CD4-positive, alpha-beta T cell (primary cell): ENCODE results near the gene MEIG1. TPM values are rescaled to one million over a fixed set of nuclear protein-coding genes. Genes with fewer than 3 reads are reported as not detected.

Experiments
- ATAC-seq: fragments of 200-7000 bp; cut with Tn5 transposase; one replicate; pipeline ENCODE4 v1.10.0; 2022; ENCODE audit warnings: mild to moderate bottlenecking; ENCODE audit not compliant: poor library complexity
- CTCF ChIA-PET: fragments of 350-600 bp; sonication (Branson Sonifier 250); formaldehyde crosslinking; loops from one replicate; lab custom pipeline; 2021; ENCODE audit warnings: antibody characterized with exemption, inconsistent platforms; lab: Charles Lee
- POLR2A ChIA-PET: fragments of 350-600 bp; sonication (Branson Sonifier 250); formaldehyde crosslinking; loops from one replicate; lab custom pipeline; 2021; ENCODE audit warnings: antibody characterized with exemption, inconsistent platforms; lab: Charles Lee
- DNase-seq, 14 experiments: peaks; one replicate each; pipeline ENCODE4 v3.0.0-alpha.2; 2013 to 2020; ENCODE audit warnings: mixed read lengths in 2 of 14
- H3K27ac ChIP-seq, 2 donors: one replicate each; pipeline versions ENCODE4 v1.5.1 to v1.7.0; 2013; ENCODE audit warnings: low read length in 2 of 2, low read depth in 1 of 2, mild to moderate bottlenecking in 1 of 2
- H3K27me3 ChIP-seq, 2 experiments: 1 replicate in 1 of 2; 2 replicates in 1 of 2; pipeline versions ENCODE4 v1.6.1 to v1.7.0; 2013; ENCODE audit warnings: low read length in 2 of 2, control low read depth in 1 of 2, mild to moderate bottlenecking in 1 of 2, moderate library complexity in 1 of 2; ENCODE audit not compliant: insufficient read depth in 2 of 2, control insufficient read depth in 1 of 2
- H3K36me3 ChIP-seq: one replicate; pipeline ENCODE4 v1.6.1; 2013; ENCODE audit warnings: low read length, control low read depth; ENCODE audit not compliant: insufficient read depth
- H3K4me1 ChIP-seq: one replicate; pipeline ENCODE4 v1.6.1; 2013; ENCODE audit warnings: low read length, control low read depth; ENCODE audit not compliant: insufficient read depth
- H3K4me3 ChIP-seq: one replicate; pipeline ENCODE4 v1.5.1; 2013; ENCODE audit warnings: mild to moderate bottlenecking, low read length, moderate library complexity
- H3K9me3 ChIP-seq, 2 experiments: 1 replicate in 1 of 2; 2 replicates in 1 of 2; pipeline versions ENCODE4 v1.6.1 to v1.7.0; 2013; ENCODE audit warnings: low read length in 2 of 2, mild to moderate bottlenecking in 2 of 2, control low read depth in 1 of 2, moderate library complexity in 1 of 2; ENCODE audit not compliant: control insufficient read depth in 1 of 2, insufficient read depth in 1 of 2
- H3K27ac Mint-ChIP-seq: one replicate; pipeline ENCODE4 v1.8.0; 2020; ENCODE audit warnings: mixed read lengths
- H3K27me3 Mint-ChIP-seq: one replicate; pipeline ENCODE4 v1.8.0; 2021; ENCODE audit warnings: mixed read lengths
- H3K36me3 Mint-ChIP-seq: one replicate; pipeline ENCODE4 v1.8.0; 2021; ENCODE audit warnings: low read depth, mixed read lengths
- H3K4me1 Mint-ChIP-seq: one replicate; pipeline ENCODE4 v1.8.0; 2021; ENCODE audit warnings: low read depth, mixed read lengths
- H3K4me3 Mint-ChIP-seq: one replicate; pipeline ENCODE4 v1.8.0; 2020; ENCODE audit warnings: mild to moderate bottlenecking, mixed read lengths
- H3K9me3 Mint-ChIP-seq: one replicate; pipeline ENCODE4 v1.8.0; 2020; ENCODE audit warnings: mixed read lengths
- CTCF ChIP-seq: fragments of 200-600 bp; IDR thresholded peaks from one replicate; pipeline ENCODE4 v1.8.0; 2022; ENCODE audit warnings: antibody characterized with exemption, mild to moderate bottlenecking
- intact Hi-C, 2 experiments: fragments of 100-400 bp; cut with DNase I in 1 of 2; cut with micrococcal nuclease in 1 of 2; formaldehyde crosslinking; loops; one replicate each; pipeline versions ENCODE4 v1.15.1 to v1.9.0; 2023 to 2025; cut with DNase I, micrococcal nuclease
- polyA plus RNA-seq, 2 donors: library from polyadenylated mRNA; unstranded; fragments of 120-200 nt; gene quantifications; one replicate each; pipeline ENCODE4 v1.2.1, GENCODE V29; 2013
- total RNA-seq, 174 experiments: library from RNA in 2 of 174; stranded (reverse) in 2 of 174; gene quantifications; one replicate each; pipeline ENCODE4 v1.2.3 and lab custom pipeline; 2021 to 2026

MEIG1 gene, protein sequence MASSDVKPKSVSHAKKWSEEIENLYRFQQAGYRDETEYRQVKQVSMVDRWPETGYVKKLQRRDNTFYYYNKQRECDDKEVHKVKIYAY
- total RNA-seq: not detected
- polyA plus RNA-seq (2013, experiment 1 of 2): not detected
- 0.26 TPM for polyA plus RNA-seq (2013, experiment 2 of 2)
- 0 to 1.1 (median 0.21) reads per million in 172 experiments for total RNA-seq (lab: John Stamatoyannopoulos, UW)

- peak within 1 kb of the TSS; percentile 86 to 92 for H3K27ac ChIP-seq
- peak within 1 kb of the TSS; percentile 83 for H3K4me3 ChIP-seq
- Mint-ChIP-seq H3K9me3 (no peaks in the 10 kb centered on the region), H3K27me3 (no peaks in the 10 kb centered on the region), H3K27ac (peak within 1 kb of the TSS; percentile 98), H3K4me1 (peaks cover 34% of the 10 kb centered on the region), H3K4me3 (peak within 1 kb of the TSS; percentile 98), H3K36me3 (peaks cover 7% of the 10 kb centered on the region)
- no peaks in the 10 kb centered on the region for H3K9me3 ChIP-seq
- H3K4me1 ChIP-seq: peaks cover 30% of the 10 kb centered on the region
- intact Hi-C loops: loop anchor here in 1 of 2 experiments (2.0 to 10.0 kb wide), 5 partner anchors 81 to 1372 kb away; partner anchors contain the start of genes NMT2, PRPF18, RPP38 and SUV39H2
- ChIA-PET POLR2A (interaction anchor here (0.5 to 2.2 kb wide), 9 partner anchors 12 to 506 kb away, joined by 3 to 13 read pairs (median 4); partner anchors contain the start of genes CDNF, HSPA14, MSANTD7 and RPP38), CTCF (no interaction called here)
- DNase-seq: peak; percentile 83 to 96 (median 88)
- no peaks in the 10 kb centered on the region for H3K36me3 ChIP-seq
- peak; percentile 85 for ATAC-seq
- no peak for TF ChIP-seq CTCF
- H3K27me3 ChIP-seq: no peaks in the 10 kb centered on the region
These were observed at the start of gene MEIG1 for GRCh38 chr10:14959221-14960057. Gene MEIG1 (plus strand): TSS chr10:14959388. CDS start chr10:14966469, 7,081 bp downstream.

GRCh38 chr10:14910953-14911352 lies 48.2 kb upstream of the MEIG1 start:
- Histone ChIP-seq H3K27ac (no peak overlapping the region), H3K4me1 (no peaks in the 10 kb centered on the region), H3K36me3 (peaks cover 70% of the 10 kb centered on the region), H3K4me3 (no peak overlapping the region), H3K27me3 (no peaks in the 10 kb centered on the region), H3K9me3 (peaks cover 0 to 5% of the 10 kb centered on the region in 2 experiments)
- H3K27me3 Mint-ChIP-seq: no peaks in the 10 kb centered on the region
- peaks cover 2% of the 10 kb centered on the region for H3K9me3 Mint-ChIP-seq
- ATAC-seq: no peak
- no peak for TF ChIP-seq CTCF
- ChIA-PET CTCF (no interaction called here), POLR2A (no interaction called here)
- H3K27ac Mint-ChIP-seq: peak overlapping the region; percentile 8
- H3K4me1 Mint-ChIP-seq: peaks cover 32% of the 10 kb centered on the region
- no peak overlapping the region for H3K4me3 Mint-ChIP-seq
- intact Hi-C loops: no loop called here
- DNase-seq: no peak
- H3K36me3 Mint-ChIP-seq: peaks cover 94% of the 10 kb centered on the region

GRCh38 chr10:14911801-14912200 lies 47.4 kb upstream of the MEIG1 start:
- Histone ChIP-seq H3K4me1 (no peaks in the 10 kb centered on the region), H3K4me3 (no peak overlapping the region), H3K36me3 (peaks cover 78% of the 10 kb centered on the region), H3K27ac (no peak overlapping the region), H3K27me3 (no peaks in the 10 kb centered on the region), H3K9me3 (peaks cover 2 to 5% of the 10 kb centered on the region in 2 experiments)
- intact Hi-C loops: no loop called here
- TF ChIP-seq CTCF: no peak
- Mint-ChIP-seq H3K4me1 (peaks cover 28% of the 10 kb centered on the region), H3K27ac (no peak overlapping the region), H3K36me3 (peaks cover 95% of the 10 kb centered on the region), H3K27me3 (no peaks in the 10 kb centered on the region), H3K4me3 (no peak overlapping the region), H3K9me3 (peaks cover 2% of the 10 kb centered on the region)
- DNase-seq (no peak), ATAC-seq (no peak)
- POLR2A ChIA-PET: interaction anchor here (0.6 kb wide), 1 partner anchor 342 kb away, joined by 3 read pairs; no protein-coding TSS in a partner anchor
- CTCF ChIA-PET: no interaction called here
